Gastrocnemius medialis (tissue), 4 donors: ENCODE results near the gene PDIA4.

ENCODE experiments used
- CTCF ChIP-seq, 5 experiments: fragments of 450-650 bp in 3 of 5; fragments of 200-600 bp in 2 of 5; sonication (generic) in 2 of 5; IDR thresholded peaks in 4 of 5; conservative IDR thresholded peaks in 1 of 5; 1 replicate in 4 of 5; 2 replicates in 1 of 5; pipeline ENCODE4 v1.5.1; 2016 to 2019; ENCODE audit warnings: antibody characterized with exemption in 5 of 5, mild to moderate bottlenecking in 3 of 5, moderate library complexity in 3 of 5
- POLR2A ChIP-seq, 2 donors: fragments of 450-650 bp; IDR thresholded peaks; one replicate each; pipeline ENCODE4 v1.6.1; 2017; ENCODE audit warnings: antibody characterized with exemption in 2 of 2, mild to moderate bottlenecking in 2 of 2, moderate library complexity in 2 of 2

GRCh38 chr7:148967032-148967372 is 61.3 kb downstream of the PDIA4 start:
- no peak for TF ChIP-seq POLR2A (IDR thresholded peaks at IDR 0.05)
- TF ChIP-seq CTCF (IDR thresholded peaks at IDR 0.05 in 4 of 5, conservative IDR thresholded peaks at IDR 0.05 in 1 of 5): no peak
